NCI-H187 treated with DMSO at 0.1 percent for 48 hours (cell line): ENCODE measurements around the gene PHF12.
A peak's percentile ranks its signal among the peaks of the same experiment; 100 is the strongest.
"Not testable (repeated sequence)": the region's sequence is repeated elsewhere in the genome, so short reads cannot be mapped to it uniquely, and the experiment has no call there.

Experiments used
- DNase-seq: peaks from one replicate; lab custom pipeline; 2025; lab: John Stamatoyannopoulos, UW

Gene PHF12

DNA sequence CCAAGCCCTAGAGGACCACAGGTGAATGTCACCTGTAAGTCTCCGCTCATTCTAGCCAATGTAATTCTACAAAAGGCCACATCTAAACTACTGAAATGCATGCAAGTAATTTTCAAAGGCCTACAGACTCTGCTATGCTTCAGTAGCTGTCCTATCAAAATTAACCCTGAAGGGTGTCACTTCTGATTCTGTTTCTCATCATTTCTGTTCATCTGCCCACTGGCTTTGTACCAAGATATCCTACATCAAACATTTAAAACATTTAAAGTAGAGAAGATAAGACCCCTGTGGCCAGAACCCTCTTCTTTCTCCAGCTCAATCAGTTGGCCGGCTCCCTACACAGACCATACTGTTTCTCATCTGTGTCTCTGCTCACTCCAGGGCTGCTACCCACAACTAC is 21.5 kb downstream of the PHF12 start:
- DNase-seq = no peak

DNA sequence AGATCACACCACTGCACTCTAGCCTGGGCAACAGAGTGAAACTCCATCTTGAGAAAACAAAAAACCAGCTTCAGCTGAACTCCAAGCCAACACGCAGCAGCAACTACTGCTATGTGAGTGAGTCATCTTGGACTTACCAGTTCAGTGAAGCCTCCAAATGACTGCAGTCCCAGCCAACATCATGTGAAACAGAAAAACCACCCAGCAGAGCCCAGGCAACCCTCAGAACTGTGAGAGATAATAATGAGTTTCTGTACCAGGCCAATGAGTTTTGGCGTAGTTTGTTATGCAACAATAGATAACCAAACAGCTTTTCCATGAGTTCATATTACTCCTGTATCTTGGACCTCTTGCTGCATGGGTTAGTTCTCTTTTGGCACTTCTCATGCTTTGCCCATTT is 23.3 kb downstream of the PHF12 start:
- no peak for DNase-seq

DNA sequence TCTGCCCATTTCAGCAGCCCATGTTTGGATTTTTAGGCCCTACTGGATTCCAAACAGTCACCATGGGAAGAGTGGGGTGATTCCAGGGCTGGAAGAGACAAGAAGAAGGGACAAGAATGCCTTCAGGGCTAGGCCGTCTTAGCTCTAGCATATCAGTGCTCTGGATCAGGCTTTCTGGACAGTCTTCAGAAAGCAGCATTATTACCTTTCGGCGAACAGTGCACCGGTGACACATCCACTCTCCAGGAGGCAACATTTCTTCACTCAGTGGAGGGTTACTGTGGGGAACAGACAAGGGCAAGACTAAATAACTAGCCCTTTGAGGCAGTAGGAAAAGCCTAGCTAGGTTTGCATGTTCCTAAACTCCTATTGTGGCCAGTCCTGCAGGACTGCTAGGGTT is 24.5 kb downstream of the PHF12 start:
- DNase-seq = no peak

DNA sequence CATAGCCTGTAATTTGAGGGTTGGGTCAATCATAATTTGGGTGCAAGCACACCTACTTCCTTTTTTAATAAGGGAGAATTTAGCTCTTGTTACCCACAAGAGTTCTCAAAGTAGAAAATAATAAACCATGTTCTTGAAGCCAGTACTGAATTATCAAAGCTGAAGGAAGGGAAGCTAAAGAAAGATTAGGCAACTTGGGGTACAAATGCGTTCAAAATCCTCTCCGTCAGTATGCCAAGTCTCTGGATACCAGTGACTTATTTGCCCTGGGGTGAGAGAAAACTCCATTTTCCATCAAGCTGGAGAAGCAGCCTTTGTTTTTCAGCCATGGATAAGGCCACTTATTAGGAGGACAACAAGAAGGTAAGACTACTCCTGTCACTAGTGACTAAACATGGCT is 25.0 kb downstream of the PHF12 start:
- no peak for DNase-seq

DNA sequence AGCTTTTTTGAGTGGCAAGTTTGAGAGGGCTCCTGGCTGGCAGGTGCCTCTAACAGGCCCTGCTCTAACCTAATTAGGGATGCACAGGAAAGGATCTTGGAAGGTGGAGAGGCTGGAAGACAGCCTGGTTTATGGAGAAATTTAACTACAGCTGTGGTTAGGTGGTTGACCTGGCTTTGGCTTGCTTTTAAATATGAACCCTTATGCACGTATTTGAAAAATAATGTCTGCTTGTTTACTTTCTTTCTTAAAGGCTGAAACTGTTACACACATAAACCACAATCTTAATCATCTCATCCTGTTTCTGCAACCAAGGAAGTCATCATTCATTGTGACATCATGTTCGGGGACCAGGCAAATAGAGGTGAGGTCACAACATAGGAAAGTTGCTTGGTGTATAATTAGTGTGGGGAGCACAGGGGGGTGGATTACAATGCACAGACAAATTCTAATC is 25.4 kb downstream of the PHF12 start:
- peak; percentile 18 for DNase-seq

DNA sequence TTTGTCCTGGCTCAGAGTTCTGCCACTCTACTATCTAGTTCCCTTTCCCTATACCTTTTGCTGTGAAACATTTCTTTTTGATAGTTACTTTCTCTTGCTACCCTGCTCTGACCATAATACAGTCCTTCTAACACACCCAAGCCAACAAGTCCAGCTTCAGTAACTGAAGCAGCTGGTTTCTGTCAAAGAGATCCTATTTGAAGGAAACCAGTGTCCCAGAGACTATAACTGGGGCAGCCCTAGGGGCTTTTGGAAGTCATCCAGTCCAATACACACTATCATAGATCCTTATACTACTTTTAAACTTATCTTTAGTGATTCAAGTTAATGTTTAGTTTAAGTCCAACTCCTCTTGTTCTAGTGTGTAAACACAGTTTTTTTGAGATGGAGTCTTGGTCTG is 31.1 kb downstream of the PHF12 start:
- DNase-seq = no peak

DNA sequence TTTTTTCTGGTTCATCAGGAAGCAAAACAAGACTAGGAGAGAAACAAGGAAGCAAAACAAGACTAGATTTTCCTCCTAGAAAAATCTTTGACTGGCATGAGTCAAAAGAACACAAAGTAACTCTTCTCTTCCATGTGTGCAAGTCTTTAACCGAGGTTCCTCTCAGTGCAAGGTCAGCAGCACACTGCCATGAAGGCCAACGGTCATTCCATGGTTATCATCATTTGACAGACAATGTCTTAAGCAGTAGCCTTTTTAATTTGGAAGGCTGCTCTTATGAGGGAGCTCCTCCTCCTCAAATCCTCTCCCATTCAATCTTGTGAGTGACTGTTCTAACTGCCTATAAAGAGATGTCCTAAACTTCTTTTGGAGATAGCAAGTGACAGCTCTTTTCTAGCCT is 33.0 kb downstream of the PHF12 start:
- no peak for DNase-seq

DNA sequence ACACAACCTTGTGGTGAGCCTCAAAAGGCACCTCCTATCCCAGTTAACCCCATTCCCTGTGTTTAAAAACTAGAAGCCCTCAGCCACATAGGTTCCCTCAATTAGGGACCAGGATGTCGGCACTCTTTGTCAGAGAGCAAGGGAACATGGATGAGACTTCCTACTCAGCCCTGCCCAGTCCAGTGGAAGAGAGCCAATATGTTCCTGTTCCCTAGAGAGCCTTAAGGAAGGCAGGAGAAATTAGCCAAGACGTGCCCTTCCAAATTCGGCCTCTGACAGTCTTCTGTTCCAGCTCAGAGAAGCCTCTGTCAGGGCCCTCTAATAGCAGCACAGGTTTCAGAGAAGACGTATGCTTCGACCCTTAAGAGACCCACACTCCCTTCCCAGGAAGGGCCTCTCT is 33.9 kb downstream of the PHF12 start:
- DNase-seq = no peak

DNA sequence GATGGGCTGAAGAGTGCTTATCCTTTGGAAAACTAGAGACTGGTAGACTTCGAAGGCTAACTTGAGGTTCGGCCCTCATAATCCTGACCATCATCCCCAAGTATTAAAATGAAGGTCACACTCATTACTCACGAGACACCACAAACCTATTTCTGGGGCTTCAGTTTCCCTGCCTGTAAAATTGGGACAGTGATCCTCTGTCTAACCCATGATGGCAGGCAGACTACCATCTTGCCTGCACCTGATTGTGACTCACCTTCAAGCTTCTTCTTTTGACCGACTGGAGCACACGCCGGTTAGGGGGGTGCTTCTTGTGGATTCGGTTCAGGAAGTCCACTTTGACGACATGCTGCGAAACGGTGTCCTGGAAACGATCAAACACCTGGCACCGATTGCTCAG is 34.3 kb downstream of the PHF12 start:
- DNase-seq = no peak

DNA sequence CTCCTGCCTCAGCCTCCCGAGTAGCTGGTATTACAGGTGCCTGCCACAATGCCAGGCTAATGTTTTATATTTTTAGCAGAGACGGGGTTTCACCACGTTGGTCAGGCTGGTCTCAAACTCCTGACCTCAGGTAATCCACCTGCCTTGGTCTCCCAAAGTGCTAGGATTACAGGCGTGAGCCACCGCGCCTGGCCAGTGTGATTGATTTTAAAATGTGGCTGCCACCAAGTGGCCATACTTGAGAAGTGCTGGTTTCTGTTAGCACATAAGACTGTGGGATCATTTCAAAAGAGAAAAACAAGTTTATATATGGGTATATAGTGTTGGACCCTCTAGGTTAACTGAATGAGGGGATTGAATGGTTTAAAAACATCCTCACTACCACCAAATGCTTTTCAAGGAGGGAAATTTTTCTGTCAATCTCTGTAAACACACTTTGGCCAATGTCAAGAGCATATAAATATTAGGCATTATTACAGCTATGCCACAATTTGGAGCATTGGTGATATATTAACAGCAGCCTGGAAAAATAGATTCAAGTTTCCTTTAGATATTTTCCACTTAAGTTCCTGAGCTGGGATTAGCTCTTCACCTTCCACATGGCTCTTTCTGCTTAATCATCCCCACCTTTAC is 34.9 kb downstream of the PHF12 start:
- no peak for DNase-seq

DNA sequence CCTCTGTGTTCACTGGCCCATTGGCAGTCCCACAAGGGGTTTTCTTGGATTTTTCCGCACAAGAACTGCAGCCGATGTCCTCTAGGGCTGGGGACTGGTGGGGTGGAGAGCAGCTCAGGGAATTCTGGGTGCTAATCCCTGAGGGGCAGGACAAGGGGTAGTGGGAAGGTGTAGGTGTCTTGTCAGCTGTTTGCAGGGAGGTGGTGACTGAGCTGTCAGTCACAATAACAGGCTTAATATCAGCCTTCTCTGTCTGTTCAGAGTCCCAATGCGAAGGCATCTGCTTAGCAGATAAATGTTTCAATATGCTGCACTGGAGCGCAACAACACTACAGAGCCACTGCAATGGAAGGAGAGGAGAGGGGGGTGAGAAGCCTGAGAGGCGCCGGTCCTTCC is 38.4 kb downstream of the PHF12 start:
- DNase-seq = no peak

DNA sequence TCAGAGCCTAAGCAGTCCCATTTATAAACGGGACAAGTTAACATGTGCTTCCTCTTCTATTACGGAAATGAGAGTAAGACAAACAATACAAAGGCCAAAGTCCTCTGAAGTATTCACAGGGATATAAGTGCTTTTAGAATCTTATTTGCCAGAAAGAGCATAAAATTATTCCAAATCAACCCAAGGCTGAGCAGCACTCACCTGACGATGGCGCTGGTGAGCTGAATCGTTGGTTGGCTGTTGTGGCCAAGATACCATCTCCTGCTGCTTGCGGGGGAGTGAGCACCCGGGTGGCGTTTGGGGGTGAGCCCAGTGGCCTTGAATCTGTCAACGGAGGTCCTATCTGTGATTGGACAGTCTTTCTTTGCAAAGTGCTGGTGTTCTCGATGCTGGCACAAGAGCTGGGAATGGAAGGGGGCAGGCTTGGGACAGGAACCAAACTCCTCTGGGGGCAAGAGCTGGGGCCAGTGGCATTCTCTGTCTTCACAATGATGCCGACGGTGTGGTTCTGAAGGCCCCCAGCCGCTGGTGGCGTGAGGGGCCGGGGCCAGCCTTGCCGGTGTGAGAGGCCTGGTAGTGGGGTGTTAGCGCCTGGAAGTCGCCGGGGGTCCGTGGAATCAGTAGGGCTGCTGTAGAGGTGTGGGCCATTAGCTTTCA is 38.9 kb downstream of the PHF12 start:
- no peak for DNase-seq

DNA sequence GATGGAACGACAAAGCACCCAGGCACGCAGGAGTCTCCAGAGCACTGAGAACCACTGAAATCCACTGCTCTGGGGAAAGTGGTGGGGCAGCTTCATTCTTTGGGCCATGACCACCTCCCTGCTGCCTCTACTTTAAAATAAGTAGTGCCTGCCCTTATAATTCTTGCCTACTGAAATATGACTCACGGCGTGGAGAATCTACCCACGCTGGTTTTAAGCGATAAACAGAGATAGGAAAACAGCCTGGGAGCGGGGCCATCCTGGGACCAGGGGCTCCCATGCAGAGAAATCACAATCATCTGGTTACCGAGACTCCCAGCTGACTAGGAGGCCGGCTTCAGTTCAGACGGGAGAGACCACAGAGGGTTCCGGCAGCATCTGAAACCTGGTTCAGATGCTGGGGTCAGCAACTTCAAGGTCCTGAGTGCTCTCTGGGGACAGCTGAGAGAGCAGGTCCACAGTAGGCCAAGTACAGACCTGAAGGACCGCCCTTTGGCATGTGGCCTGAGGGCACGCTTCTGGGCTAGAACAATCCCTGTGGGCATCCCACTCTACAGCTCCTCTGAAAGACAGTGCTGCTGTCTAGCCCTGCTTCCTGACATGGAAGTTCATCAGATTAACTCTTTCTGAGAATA is 39.8 kb downstream of the PHF12 start:
- no peak for DNase-seq

DNA sequence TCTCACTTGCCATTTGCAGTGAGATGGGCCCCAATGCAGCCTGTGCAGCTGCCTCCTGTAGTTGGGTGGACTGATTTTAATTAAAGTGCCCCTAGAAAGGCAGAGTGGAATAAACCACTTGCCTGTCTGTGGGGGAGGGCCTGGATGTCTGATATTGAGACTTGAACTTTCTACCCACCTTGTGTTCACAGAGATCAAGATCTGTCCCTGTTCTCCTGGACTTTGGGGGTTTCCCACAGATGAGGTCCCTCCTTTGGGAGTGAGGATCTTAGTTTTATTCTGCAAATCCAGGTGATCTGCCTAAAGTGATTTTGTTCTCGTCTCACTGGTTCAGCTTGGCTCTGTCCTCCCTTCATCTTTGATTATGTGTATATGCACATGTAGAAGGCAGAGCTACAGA is 40.8 kb downstream of the PHF12 start:
- no peak for DNase-seq

DNA sequence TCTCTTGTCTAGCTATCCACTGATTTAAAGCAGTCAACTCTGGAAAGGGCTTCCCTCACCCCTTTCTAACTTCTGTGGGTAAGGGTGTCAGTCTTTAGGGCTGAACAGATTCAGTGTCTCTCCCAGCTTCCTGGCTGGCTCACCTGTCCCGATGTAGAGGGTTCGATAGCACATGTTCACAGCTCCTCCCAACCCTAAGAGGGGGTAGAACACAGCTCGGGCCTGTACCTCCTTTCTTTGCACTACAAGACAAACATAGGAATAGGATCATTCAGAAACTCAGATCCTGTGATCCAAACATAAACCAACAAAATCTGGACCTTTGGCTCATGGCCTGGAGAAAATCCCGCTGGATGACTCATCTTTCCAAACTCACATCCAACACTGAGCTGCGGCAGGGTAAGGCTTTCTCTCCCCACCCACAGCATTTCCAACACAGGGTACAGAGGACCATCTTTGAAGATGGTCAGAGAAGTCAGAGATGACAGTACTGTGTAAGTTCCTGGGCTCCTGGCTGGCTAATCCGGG is 42.6 kb downstream of the PHF12 start:
- DNase-seq = no peak

DNA sequence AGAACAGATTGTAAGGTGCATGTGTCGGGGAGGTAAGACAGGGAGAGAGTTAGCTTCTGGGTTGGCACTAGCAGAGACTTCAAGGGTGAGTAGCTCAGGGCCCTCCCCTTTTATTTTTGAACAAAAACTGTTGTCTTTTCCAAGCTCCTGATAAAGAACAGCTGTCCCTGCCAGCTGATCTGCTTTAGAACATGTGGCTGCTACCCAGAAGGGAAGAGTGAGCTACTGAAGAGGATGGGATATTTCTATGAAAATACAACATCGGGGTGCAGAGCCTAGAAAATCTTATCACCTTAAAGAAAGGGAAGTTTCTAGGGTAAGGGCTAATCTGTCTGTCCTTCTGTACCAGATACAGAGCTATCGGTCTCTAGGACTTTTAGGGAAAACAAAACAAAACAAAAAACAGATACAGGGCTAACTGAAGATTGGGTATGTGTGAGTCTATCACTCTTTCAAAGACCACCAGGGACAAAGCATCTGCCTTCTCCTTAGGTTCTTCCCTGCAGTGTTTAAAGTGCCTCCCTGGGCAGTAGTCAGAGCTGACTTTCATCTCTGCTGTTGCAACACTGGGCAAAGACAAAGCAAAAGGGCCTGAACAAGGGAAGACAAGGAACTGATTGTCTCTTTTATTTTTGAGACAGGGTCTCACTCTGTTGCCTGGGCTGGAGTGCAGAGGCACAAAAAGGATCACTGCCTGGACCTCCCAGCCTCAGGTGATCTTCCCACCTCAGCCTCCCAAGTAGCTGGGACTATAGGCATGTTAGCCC is 43.4 kb downstream of the PHF12 start:
- no peak for DNase-seq

DNA sequence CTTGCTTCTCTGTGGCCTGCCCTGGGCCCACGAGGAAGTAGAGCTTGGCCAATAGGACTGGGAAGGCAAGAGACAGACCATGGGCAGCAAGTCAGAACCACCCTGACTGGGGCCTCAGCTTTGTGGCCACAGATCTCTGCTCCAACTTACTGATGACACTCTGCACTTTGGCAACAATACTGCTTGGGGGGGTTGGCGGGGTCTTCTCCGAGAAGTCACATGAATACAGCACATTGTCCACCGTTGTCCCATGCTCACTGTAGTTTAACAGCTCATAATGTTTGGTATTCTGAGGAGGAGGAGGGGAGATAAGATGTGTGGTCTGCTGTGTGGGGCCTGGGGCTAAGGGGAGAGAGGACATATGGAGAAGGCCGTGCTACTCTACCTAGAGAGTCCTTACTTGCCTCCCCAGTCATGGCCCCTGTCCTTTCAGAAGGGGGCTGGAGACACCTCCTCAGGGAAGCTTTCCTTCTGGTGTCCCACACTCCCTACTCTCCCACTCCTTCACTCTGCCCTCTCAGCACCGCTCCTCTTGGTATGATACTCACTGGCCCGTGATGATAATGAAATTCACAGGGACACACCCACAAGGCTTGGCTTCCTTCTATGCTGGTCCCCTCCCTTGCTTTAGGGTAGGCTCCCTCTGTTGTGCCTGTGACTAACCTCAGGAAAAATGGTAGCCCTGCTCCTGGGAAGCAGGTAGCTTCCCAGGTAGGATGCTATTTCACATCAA is 44.4 kb downstream of the PHF12 start:
- DNase-seq = no peak

DNA sequence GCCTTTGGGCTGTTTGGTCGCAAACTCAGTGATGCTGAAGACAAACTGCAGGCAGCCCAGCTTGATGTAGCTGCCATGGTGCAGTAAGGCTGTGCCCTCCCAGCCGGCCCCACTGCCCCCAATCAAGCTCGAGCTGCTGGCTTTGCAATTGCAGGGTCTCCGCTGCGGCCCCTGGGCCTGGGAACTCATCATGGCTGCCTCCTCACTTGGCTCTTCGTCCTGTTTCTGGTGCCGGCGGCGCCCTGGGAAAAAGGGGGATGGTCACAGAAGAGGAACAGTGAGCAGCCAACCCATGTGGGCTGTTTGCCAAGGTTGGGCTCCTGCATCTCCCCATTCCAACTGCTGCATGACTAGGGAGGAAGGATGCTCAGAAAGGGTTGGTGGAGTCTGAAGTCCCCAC is 45.0 kb downstream of the PHF12 start:
- no peak for DNase-seq

DNA sequence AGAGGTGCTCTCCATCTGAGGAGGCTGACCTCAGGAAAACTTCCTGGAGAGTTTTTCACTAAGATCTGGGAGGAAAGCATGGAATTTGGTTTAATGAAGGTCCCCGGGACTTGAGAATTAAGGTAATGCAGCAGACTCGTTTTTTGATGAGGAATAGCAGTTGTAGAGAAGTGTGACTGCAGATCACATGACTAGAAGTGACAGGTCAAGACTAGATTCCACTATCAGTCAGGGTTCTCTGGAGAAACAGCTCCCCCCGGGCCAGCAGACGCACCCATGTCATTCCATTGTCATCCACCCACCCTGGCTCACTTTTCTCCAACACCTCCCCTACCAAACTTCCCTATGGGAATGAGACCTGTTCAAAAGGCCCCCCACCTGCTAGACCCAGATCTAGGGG is 46.5 kb downstream of the PHF12 start:
- no peak for DNase-seq

DNA sequence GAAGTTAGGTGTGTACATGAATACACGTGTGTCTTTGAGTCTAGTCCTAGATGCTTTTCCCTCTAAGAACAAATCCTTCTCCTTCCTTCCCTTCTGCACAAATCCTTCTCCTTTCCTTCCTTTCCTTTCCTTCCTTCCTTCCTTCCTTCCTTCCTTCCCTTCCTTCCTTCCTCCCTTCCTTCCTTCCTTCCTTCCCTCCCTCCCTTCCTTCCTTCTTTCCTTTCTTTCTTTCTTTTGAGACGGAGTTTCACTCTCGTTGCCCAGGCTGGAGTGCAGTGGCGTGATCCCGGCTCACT is 47.8 kb downstream of the PHF12 start:
- DNase-seq = not testable (repeated sequence)

DNA sequence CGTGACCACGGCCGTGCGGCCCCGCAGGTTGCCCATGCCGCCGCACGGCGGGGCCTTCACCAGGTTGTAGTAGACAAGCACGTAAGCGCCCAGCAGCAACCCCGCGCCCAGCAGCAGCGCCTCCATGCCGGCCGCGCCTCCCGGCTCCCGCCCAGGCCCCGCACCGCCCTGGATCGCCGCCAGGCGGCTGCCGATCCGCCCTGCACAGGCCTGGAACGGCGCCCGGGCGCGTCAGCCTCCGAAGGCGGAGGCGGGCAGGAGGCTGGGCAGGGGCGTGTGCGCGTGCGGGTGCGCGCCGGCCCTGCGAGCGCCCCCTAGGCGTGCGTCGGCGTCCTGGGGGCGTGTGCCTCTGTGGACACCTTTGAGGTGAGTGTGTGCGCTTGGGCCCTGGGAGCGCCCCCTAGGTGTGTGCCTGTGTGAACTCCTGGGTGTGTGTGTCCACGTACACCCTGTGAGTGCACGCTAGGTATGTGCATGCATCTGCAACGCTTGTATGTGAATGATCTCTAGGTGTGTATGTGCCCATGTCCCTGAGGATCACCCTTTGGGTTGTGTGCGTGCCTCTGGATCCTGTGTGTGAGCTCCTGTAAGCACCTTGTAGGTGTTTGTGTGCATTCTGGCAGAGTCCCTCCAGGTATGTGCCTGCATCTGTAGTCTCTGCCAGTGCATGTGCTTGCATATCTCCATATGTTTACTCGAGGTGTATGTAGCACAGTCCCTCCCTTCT is 48.3 kb downstream of the PHF12 start, which contains the start of gene DHRS13:
TSS of gene DHRS13 (minus strand) at position 261 of the 727 bp plus-strand sequence. CDS start at position 126, 135 bp downstream.
- peak; percentile 58 for DNase-seq
